Uterus (tissue), 4 donors: ENCODE data around the gene PCDHGB6. TPM values are rescaled to one million over a fixed set of nuclear protein-coding genes. Genes with fewer than 3 reads are reported as not detected.

ENCODE experiments used
- DNase-seq, 2 donors: peaks; one replicate each; pipeline ENCODE4 v3.0.0-alpha.2; 2019 to 2020
- H3K27ac ChIP-seq, 2 donors: fragments of 200-600 bp; sonication (generic); 1 replicate in 1 of 2; 2 replicates in 1 of 2; pipeline ENCODE4 v1.5.1; 2016 to 2018
- H3K27me3 ChIP-seq, 2 donors: fragments of 200-600 bp; sonication (generic); one replicate each; pipeline ENCODE4 v1.5.1; 2018 to 2019; ENCODE audit warnings: control low read depth in 1 of 2
- H3K36me3 ChIP-seq, 2 donors: fragments of 200-600 bp; sonication (generic); one replicate each; pipeline ENCODE4 v1.5.1; 2019; ENCODE audit warnings: control low read depth in 1 of 2
- H3K4me1 ChIP-seq, 2 donors: fragments of 200-600 bp; sonication (generic); one replicate each; pipeline ENCODE4 v1.5.1; 2018 to 2019; ENCODE audit warnings: control low read depth in 1 of 2
- H3K4me3 ChIP-seq, 2 donors: fragments of 200-600 bp; sonication (generic); 1 replicate in 1 of 2; 2 replicates in 1 of 2; pipeline ENCODE4 v1.5.1; 2018 to 2019; ENCODE audit warnings: mild to moderate bottlenecking in 1 of 2
- H3K9me3 ChIP-seq, 2 donors: fragments of 200-600 bp; sonication (generic); one replicate each; pipeline ENCODE4 v1.5.1; 2019; ENCODE audit warnings: control low read depth in 1 of 2
- POLR2A ChIP-seq, 2 donors: fragments of 450-650 bp; IDR thresholded peaks; one replicate each; pipeline ENCODE4 v1.6.1; 2016; ENCODE audit warnings: antibody characterized with exemption in 2 of 2, mild to moderate bottlenecking in 1 of 2, moderate library complexity in 1 of 2
- intact Hi-C: fragments of 100-400 bp; cut with DNase I; formaldehyde crosslinking; loops from one replicate; pipeline ENCODE4 v1.15.1; 2023; ENCODE audit warnings: low total_unique reads
- total RNA-seq, 4 donors: library from RNA; depleted of rRNA in 3 of 4; stranded (reverse); fragments of >200 nt in 3 of 4; gene quantifications; one replicate each; pipeline versions ENCODE4 v1.1.0 to v1.2.4, GENCODE V29; 2014 to 2023
- TF ChIP-seq, protein P1 (sequence below), 4 experiments: fragments of 200-600 bp in 2 of 4; fragments of 450-650 bp in 2 of 4; sonication (generic) in 2 of 4; IDR thresholded peaks; one replicate each; pipeline ENCODE4 v1.5.1; 2016 to 2019; ENCODE audit warnings: antibody characterized with exemption in 4 of 4, mild to moderate bottlenecking in 2 of 4, moderate library complexity in 1 of 4
- donor health status: DM: yes; HTN: yes; CAD: no.

The PCDHGB6 gene
- total RNA-seq, 4 donors from 2014 or later: 3.1 to 21.1 (median 11.5) TPM

DNA sequence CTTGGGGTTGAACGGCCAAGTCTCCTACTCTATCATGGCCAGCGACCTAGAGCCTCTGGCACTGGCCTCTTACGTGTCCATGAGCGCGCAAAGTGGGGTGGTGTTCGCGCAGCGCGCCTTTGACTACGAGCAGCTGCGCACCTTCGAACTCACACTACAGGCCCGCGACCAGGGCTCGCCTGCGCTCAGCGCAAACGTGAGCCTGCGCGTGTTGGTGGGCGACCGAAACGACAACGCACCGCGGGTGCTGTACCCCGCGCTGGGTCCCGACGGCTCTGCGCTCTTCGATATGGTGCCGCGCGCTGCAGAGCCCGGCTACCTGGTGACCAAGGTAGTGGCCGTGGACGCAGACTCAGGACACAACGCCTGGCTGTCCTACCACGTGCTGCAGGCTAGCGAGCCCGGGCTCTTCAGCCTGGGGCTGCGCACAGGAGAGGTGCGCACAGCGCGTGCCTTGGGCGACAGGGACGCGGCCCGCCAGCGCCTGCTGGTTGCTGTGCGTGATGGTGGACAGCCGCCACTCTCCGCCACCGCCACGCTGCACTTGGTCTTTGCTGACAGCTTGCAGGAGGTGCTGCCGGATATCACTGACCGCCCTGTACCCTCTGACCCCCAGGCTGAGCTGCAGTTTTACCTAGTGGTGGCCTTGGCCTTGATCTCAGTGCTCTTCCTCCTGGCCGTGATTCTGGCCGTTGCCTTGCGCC, 8.1 kb upstream of the PCDHGB6 start:
- intact Hi-C loops: no loop called here
- no peak for DNase-seq
- Histone ChIP-seq H3K27me3 (no peaks in the 10 kb centered on the region), H3K9me3 (peaks cover 0 to 88% of the 10 kb centered on the region in 2 donors), H3K4me1 (no peaks in the 10 kb centered on the region), H3K36me3 (no peaks in the 10 kb centered on the region), H3K4me3 (no peak overlapping the region), H3K27ac (no peak overlapping the region)
- no peak for TF ChIP-seq POLR2A (IDR thresholded peaks at IDR 0.05)
- TF ChIP-seq, protein P1, sequence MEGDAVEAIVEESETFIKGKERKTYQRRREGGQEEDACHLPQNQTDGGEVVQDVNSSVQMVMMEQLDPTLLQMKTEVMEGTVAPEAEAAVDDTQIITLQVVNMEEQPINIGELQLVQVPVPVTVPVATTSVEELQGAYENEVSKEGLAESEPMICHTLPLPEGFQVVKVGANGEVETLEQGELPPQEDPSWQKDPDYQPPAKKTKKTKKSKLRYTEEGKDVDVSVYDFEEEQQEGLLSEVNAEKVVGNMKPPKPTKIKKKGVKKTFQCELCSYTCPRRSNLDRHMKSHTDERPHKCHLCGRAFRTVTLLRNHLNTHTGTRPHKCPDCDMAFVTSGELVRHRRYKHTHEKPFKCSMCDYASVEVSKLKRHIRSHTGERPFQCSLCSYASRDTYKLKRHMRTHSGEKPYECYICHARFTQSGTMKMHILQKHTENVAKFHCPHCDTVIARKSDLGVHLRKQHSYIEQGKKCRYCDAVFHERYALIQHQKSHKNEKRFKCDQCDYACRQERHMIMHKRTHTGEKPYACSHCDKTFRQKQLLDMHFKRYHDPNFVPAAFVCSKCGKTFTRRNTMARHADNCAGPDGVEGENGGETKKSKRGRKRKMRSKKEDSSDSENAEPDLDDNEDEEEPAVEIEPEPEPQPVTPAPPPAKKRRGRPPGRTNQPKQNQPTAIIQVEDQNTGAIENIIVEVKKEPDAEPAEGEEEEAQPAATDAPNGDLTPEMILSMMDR (IDR thresholded peaks at IDR 0.05): no peak

DNA sequence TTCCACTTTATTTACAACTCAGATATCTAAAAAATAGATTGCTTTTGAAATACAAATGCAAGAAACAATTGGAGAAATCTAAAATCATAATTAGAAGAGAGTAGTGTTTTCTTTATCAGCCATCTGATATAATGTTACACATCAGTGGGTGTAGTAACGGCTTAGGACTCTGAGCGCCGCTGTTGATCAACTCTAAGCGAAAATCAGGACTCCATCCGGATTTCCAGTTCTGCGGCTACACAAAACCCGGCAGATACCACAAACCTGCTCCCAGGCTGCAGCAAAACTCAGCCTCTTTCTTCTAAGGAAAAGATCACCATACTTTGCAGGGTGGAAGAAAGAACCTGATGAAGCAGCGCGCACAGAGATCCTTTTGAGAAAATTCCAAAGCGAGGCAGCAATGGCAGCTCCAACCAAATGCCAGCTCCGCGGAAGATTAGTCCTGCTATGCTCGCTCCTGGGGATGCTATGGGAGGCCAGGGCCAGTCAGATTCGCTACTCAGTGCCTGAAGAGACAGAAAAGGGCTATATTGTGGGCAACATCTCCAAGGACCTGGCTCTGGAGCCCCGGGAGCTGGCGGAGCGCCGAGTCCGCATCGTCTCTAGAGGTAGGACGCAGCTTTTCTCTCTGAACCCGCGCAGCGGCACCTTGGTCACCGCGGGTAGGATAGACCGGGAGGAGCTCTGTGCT, 5.1 kb upstream of the PCDHGB6 start, which contains the start of gene PCDHGA9:
Gene PCDHGA9 (plus strand): TSS at position 226 of the 691 bp plus-strand sequence. CDS start 175 bp downstream, at position 401.
- Histone ChIP-seq H3K9me3 (peaks cover 0 to 90% of the 10 kb centered on the region in 2 donors), H3K27ac (no peak within 1 kb of the TSS), H3K36me3 (no peaks in the 10 kb centered on the region), H3K4me1 (no peaks in the 10 kb centered on the region), H3K27me3 (no peaks in the 10 kb centered on the region), H3K4me3 (peak within 1 kb of the TSS in 1 of 2 donors; percentile 16)
- intact Hi-C loops: no loop called here
- no peak for DNase-seq
- TF ChIP-seq POLR2A (IDR thresholded peaks at IDR 0.05): no peak
- TF ChIP-seq, protein P1 (IDR thresholded peaks at IDR 0.05): peak in 2 of 4 experiments; percentile 16 to 36

DNA sequence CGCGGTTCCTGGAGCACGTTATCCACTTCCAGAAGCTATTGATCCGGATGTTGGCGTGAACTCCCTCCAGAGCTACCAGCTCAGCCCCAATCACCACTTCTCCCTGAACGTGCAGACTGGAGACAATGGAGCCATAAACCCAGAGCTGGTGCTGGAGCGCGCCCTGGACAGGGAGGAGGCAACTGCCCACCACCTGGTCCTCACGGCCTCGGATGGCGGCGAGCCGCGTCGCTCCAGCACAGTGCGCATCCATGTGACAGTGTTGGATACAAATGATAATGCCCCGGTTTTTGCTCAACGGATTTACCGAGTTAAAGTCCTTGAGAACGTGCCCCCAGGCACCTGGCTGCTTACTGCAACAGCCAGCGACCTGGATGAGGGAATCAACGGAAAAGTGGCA, 4.4 kb upstream of the PCDHGB6 start:
- intact Hi-C loops: no loop called here
- Histone ChIP-seq H3K27me3 (no peaks in the 10 kb centered on the region), H3K27ac (no peak overlapping the region), H3K9me3 (peaks cover 0 to 94% of the 10 kb centered on the region in 2 donors), H3K4me3 (peak overlapping the region in 1 of 2 donors; percentile 16), H3K36me3 (no peaks in the 10 kb centered on the region), H3K4me1 (no peaks in the 10 kb centered on the region)
- TF ChIP-seq, protein P1 (IDR thresholded peaks at IDR 0.05): no peak
- TF ChIP-seq POLR2A (IDR thresholded peaks at IDR 0.05): no peak
- no peak for DNase-seq

DNA sequence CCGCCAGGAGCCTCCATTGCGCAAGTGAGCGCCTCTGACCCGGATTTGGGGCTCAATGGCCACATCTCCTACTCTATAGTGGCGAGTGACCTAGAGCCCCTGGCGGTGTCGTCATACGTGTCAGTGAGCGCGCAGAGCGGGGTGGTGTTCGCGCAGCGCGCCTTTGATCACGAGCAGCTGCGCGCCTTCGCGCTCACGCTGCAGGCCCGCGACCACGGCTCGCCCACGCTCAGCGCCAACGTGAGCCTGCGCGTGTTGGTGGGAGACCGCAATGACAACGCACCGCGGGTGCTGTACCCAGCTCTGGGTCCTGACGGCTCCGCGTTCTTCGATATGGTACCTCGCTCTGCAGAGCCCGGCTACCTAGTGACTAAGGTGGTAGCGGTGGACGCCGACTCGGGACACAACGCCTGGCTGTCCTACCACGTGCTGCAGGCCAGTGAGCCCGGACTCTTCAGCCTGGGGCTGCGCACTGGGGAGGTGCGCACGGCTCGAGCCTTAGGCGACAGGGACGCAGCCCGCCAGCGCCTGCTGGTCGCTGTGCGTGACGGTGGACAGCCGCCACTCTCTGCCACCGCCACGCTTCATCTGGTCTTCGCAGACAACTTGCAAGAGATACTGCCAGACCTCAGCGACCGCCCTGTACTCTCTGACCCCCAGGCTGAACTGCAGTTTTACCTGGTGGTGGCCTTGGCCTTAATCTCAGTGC, 1.9 kb downstream of the PCDHGB6 start:
- TF ChIP-seq, protein P1 (IDR thresholded peaks at IDR 0.05): no peak
- no peak for TF ChIP-seq POLR2A (IDR thresholded peaks at IDR 0.05)
- DNase-seq: no peak
- Histone ChIP-seq H3K27ac (no peak overlapping the region), H3K36me3 (no peaks in the 10 kb centered on the region), H3K4me1 (no peaks in the 10 kb centered on the region), H3K9me3 (peaks cover 6 to 99% of the 10 kb centered on the region in 2 donors), H3K27me3 (no peaks in the 10 kb centered on the region), H3K4me3 (peak overlapping the region in 1 of 2 donors; percentile 2)
- intact Hi-C loops: no loop called here
